Smooth muscle cell (in vitro differentiated cells): ENCODE data around the gene TCEAL9. TPM values are rescaled to one million over a fixed set of nuclear protein-coding genes. Genes with fewer than 3 reads are reported as not detected.

Experiments used
- DNase-seq: peaks from one replicate; lab custom pipeline; 2025; ENCODE audit not compliant: unreplicated experiment; lab: John Stamatoyannopoulos, UW
- H2AFZ ChIP-seq: fragments of 200-600 bp; sonication (generic); 2 replicates; pipeline ENCODE4 v1.6.0; 2016; ENCODE audit warnings: antibody characterized with exemption, low read depth, mild to moderate bottlenecking
- H3F3A ChIP-seq: fragments of 200-600 bp; sonication (generic); 2 replicates; pipeline ENCODE4 v1.6.0; 2017; ENCODE audit warnings: antibody characterized with exemption, low read depth
- H3K27ac ChIP-seq: fragments of 200-600 bp; sonication (generic); 2 replicates; pipeline ENCODE4 v1.5.1; 2016; ENCODE audit warnings: low read depth, mild to moderate bottlenecking
- H3K27me3 ChIP-seq: fragments of 200-600 bp; sonication (generic); 2 replicates; pipeline ENCODE4 v1.6.1; 2016; ENCODE audit warnings: low read depth, mild to moderate bottlenecking
- H3K36me3 ChIP-seq: fragments of 200-600 bp; sonication (generic); 2 replicates; pipeline ENCODE4 v1.5.1; 2016; ENCODE audit warnings: low read depth
- H3K4me1 ChIP-seq: fragments of 200-600 bp; sonication (generic); 2 replicates; pipeline ENCODE4 v1.5.1; 2016; ENCODE audit warnings: low read depth
- H3K4me2 ChIP-seq: fragments of 200-600 bp; sonication (generic); 2 replicates; pipeline ENCODE4 v1.6.0; 2016; ENCODE audit warnings: mild to moderate bottlenecking
- H3K4me3 ChIP-seq: fragments of 200-600 bp; sonication (generic); 2 replicates; pipeline ENCODE4 v1.5.1; 2016; ENCODE audit warnings: mild to moderate bottlenecking
- H3K79me2 ChIP-seq: fragments of 200-600 bp; sonication (generic); 2 replicates; pipeline ENCODE4 v1.6.0; 2016; ENCODE audit warnings: low read depth, mild to moderate bottlenecking
- H3K9ac ChIP-seq: fragments of 200-600 bp; sonication (generic); 2 replicates; pipeline ENCODE4 v1.6.0; 2016; ENCODE audit warnings: low read depth
- H3K9me3 ChIP-seq: fragments of 200-600 bp; sonication (generic); replicated peaks from 2 replicates; pipeline ENCODE4 v1.5.1; 2016; ENCODE audit warnings: low read depth
- H4K20me1 ChIP-seq: fragments of 200-600 bp; sonication (generic); 2 replicates; pipeline ENCODE4 v1.6.0; 2016; ENCODE audit warnings: low read depth
- CTCF ChIP-seq: fragments of 200-600 bp; sonication (generic); IDR thresholded peaks from 2 replicates; pipeline ENCODE4 v1.5.1; 2017; ENCODE audit warnings: borderline replicate concordance, mild to moderate bottlenecking, antibody characterized with exemption; ENCODE audit not compliant: insufficient read depth, poor library complexity, severe bottlenecking
- WGBS: methylation state at CpG from one replicate; pipeline ENCODE4 v1.1.7; 2016; ENCODE audit warnings: low lambda C conversion rate; 5-methylcytosine and 5-hydroxymethylcytosine counted together
- polyA plus RNA-seq: library from polyadenylated mRNA; unstranded; fragments of >200 nt; fragmentation: Nextera tagmentation; extraction: Ambion mirVana; gene quantifications from 2 replicates; pipeline ENCODE4 v1.2.1, GENCODE V29; 2016
- total RNA-seq: library from RNA; depleted of rRNA; stranded (reverse); fragments of >200 nt; gene quantifications from 2 replicates; pipeline ENCODE4 v1.2.3, GENCODE V29; 2014

Gene TCEAL9
- total and polyA plus RNA-seq, 2 experiments from 2014 or later, result 255 to 267 TPM

- Histone ChIP-seq H3F3A (no peaks in the 10 kb centered on the region), H3K9ac (no peak overlapping the region), H3K4me3 (peak overlapping the region; percentile 62), H3K79me2 (no peaks in the 10 kb centered on the region), H3K36me3 (no peaks in the 10 kb centered on the region), H3K4me2 (peak overlapping the region; percentile 85), H3K4me1 (no peaks in the 10 kb centered on the region), H3K9me3 (no peaks in the 10 kb centered on the region), H4K20me1 (no peaks in the 10 kb centered on the region), H2AFZ (no peak overlapping the region), H3K27ac (no peak overlapping the region), H3K27me3 (no peaks in the 10 kb centered on the region)
- TF ChIP-seq CTCF, result no peak
- no peak for DNase-seq
- WGBS, result 83% methylated on average over 3 of the region's 3 CpGs
Measured at GRCh38 chrX:103311399-103311780, 44.9 kb upstream of the TCEAL9 start.

GRCh38 chrX:103329991-103330390 lies 26.3 kb upstream of the TCEAL9 start, which contains the start of gene TCEAL7:
Gene TCEAL7 (plus strand): TSS chrX:103330239. CDS start chrX:103331404, 1,165 bp downstream.
- Histone ChIP-seq H3K9ac (no peak within 1 kb of the TSS), H3K4me1 (peaks cover 7% of the 10 kb centered on the region), H3K27ac (no peak within 1 kb of the TSS), H3K4me3 (peak within 1 kb of the TSS; percentile 41), H3K9me3 (no peaks in the 10 kb centered on the region), H3K27me3 (no peaks in the 10 kb centered on the region), H3K79me2 (no peaks in the 10 kb centered on the region), H3K4me2 (peak within 1 kb of the TSS; percentile 81), H2AFZ (peak within 1 kb of the TSS; percentile 81), H3K36me3 (no peaks in the 10 kb centered on the region), H3F3A (no peaks in the 10 kb centered on the region), H4K20me1 (no peaks in the 10 kb centered on the region)
- WGBS, result 56% methylated on average over 11 of the region's 11 CpGs
- no peak for TF ChIP-seq CTCF
- no peak for DNase-seq

GRCh38 chrX:103330681-103331288 lies 25.5 kb upstream of the TCEAL9 start:
- Histone ChIP-seq H3K27me3 (no peaks in the 10 kb centered on the region), H3K36me3 (no peaks in the 10 kb centered on the region), H3K79me2 (no peaks in the 10 kb centered on the region), H4K20me1 (no peaks in the 10 kb centered on the region), H2AFZ (peak overlapping the region; percentile 81), H3K4me1 (peaks cover 7% of the 10 kb centered on the region), H3K4me2 (peak overlapping the region; percentile 81), H3K4me3 (peak overlapping the region; percentile 41), H3K27ac (no peak overlapping the region), H3F3A (no peaks in the 10 kb centered on the region), H3K9ac (no peak overlapping the region), H3K9me3 (no peaks in the 10 kb centered on the region)
- 43% methylated on average over 21 of the region's 21 CpGs for WGBS
- DNase-seq, result no peak
- TF ChIP-seq CTCF, result no peak

GRCh38 chrX:103338663-103339062 lies 17.6 kb upstream of the TCEAL9 start:
- no peak overlapping the region for H2AFZ ChIP-seq

More at GRCh38 chrX:103338663-103339062, 17.6 kb upstream of the TCEAL9 start:
- Histone ChIP-seq H3K9ac (no peak overlapping the region), H3K27ac (no peak overlapping the region), H3K9me3 (no peaks in the 10 kb centered on the region), H4K20me1 (no peaks in the 10 kb centered on the region), H3F3A (no peaks in the 10 kb centered on the region), H3K4me3 (no peak overlapping the region), H3K4me2 (no peak overlapping the region), H3K36me3 (no peaks in the 10 kb centered on the region), H3K27me3 (no peaks in the 10 kb centered on the region), H3K79me2 (no peaks in the 10 kb centered on the region), H3K4me1 (no peaks in the 10 kb centered on the region)
- no peak for TF ChIP-seq CTCF
- DNase-seq, result no peak
- WGBS, result 57% methylated on average over 3 of the region's 3 CpGs
